Gastroesophageal sphincter (tissue), 4 donors: ENCODE data around the gene FAM9B. TPM values are rescaled to one million over a fixed set of nuclear protein-coding genes. Genes with fewer than 3 reads are reported as not detected.

Experiments used
- ATAC-seq: fragments of 150-250 bp; one replicate; pipeline ENCODE4 v1.9.1; 2016; ENCODE audit warnings: mild to moderate bottlenecking, moderate library complexity
- H3K27ac ChIP-seq, 4 donors: fragments of 200-600 bp; sonication (generic) in 3 of 4; 1 replicate in 3 of 4; 2 replicates in 1 of 4; pipeline ENCODE4 v1.5.1; 2016 to 2019
- H3K27me3 ChIP-seq: fragments of 200-600 bp; sonication (generic); one replicate; pipeline ENCODE4 v1.5.1; 2019
- H3K36me3 ChIP-seq, 2 donors: fragments of 200-600 bp; sonication (generic); one replicate each; pipeline ENCODE4 v1.5.1; 2019; ENCODE audit warnings: control low read depth in 1 of 2
- H3K4me1 ChIP-seq, 3 donors: fragments of 200-600 bp; sonication (generic); 1 replicate in 2 of 3; 2 replicates in 1 of 3; pipeline ENCODE4 v1.5.1; 2016 to 2019; ENCODE audit warnings: control low read depth in 2 of 3
- H3K4me3 ChIP-seq, 2 donors: fragments of 200-600 bp; sonication (generic); one replicate each; pipeline ENCODE4 v1.5.1; 2019; ENCODE audit warnings: mild to moderate bottlenecking in 1 of 2, moderate library complexity in 1 of 2
- H3K9me3 ChIP-seq, 3 donors: fragments of 200-600 bp; sonication (generic); one replicate each; pipeline ENCODE4 v1.5.1; 2017 to 2019; ENCODE audit warnings: control low read depth in 2 of 3
- EP300 ChIP-seq: sonication (generic); formaldehyde crosslinking; IDR thresholded peaks from one replicate; pipeline ENCODE4 v1.6.1; 2017; ENCODE audit warnings: antibody characterized with exemption, mild to moderate bottlenecking
- POLR2A ChIP-seq, 2 donors: fragments of 450-650 bp; IDR thresholded peaks; one replicate each; pipeline ENCODE4 v1.6.1; 2017; ENCODE audit warnings: antibody characterized with exemption in 2 of 2, mild to moderate bottlenecking in 2 of 2, moderate library complexity in 1 of 2
- POLR2AphosphoS5 ChIP-seq: sonication (generic); formaldehyde crosslinking; IDR thresholded peaks from one replicate; pipeline ENCODE4 v1.6.1; 2017; ENCODE audit warnings: antibody characterized with exemption
- WGBS, 2 donors: methylation state at CpG; one replicate each; pipeline ENCODE4 v1.1.5; 2018; ENCODE audit warnings: low coverage in 1 of 2; 5-methylcytosine and 5-hydroxymethylcytosine counted together
- total RNA-seq, 4 donors: library from RNA; depleted of rRNA; stranded (reverse); fragments of >200 nt; gene quantifications; one replicate each; pipeline ENCODE4 v1.1.0, GENCODE V29; 2016
- TF ChIP-seq, protein P1 (sequence below), 4 experiments: fragments of 200-600 bp in 2 of 4; fragments of 450-650 bp in 2 of 4; sonication (generic) in 1 of 4; IDR thresholded peaks; one replicate each; pipeline ENCODE4 v1.5.1; 2017 to 2019; ENCODE audit warnings: antibody characterized with exemption in 4 of 4, mild to moderate bottlenecking in 2 of 4, moderate library complexity in 2 of 4

FAM9B gene
- total RNA-seq, 4 donors from 2014 or later = not detected

- H3K4me3 ChIP-seq = no peak overlapping the region
- TF ChIP-seq POLR2A (IDR thresholded peaks at IDR 0.05) (no peak), EP300 (no peak), POLR2AphosphoS5 (no peak)
- TF ChIP-seq, protein P1, sequence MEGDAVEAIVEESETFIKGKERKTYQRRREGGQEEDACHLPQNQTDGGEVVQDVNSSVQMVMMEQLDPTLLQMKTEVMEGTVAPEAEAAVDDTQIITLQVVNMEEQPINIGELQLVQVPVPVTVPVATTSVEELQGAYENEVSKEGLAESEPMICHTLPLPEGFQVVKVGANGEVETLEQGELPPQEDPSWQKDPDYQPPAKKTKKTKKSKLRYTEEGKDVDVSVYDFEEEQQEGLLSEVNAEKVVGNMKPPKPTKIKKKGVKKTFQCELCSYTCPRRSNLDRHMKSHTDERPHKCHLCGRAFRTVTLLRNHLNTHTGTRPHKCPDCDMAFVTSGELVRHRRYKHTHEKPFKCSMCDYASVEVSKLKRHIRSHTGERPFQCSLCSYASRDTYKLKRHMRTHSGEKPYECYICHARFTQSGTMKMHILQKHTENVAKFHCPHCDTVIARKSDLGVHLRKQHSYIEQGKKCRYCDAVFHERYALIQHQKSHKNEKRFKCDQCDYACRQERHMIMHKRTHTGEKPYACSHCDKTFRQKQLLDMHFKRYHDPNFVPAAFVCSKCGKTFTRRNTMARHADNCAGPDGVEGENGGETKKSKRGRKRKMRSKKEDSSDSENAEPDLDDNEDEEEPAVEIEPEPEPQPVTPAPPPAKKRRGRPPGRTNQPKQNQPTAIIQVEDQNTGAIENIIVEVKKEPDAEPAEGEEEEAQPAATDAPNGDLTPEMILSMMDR (IDR thresholded peaks at IDR 0.05) = no peak
- H3K27ac ChIP-seq = no peak overlapping the region
- no peaks in the 10 kb centered on the region for H3K9me3 ChIP-seq
- ATAC-seq = no peak
- H3K4me1 ChIP-seq = no peaks in the 10 kb centered on the region
- no peaks in the 10 kb centered on the region for H3K36me3 ChIP-seq
- H3K27me3 ChIP-seq = no peaks in the 10 kb centered on the region
- 90 to 100% methylated on average over 3 of the region's 3 CpGs for WGBS, 2 donors
These were observed 16.4 kb upstream of the FAM9B start for GRCh38 chrX:9050331-9050730.

DNA sequence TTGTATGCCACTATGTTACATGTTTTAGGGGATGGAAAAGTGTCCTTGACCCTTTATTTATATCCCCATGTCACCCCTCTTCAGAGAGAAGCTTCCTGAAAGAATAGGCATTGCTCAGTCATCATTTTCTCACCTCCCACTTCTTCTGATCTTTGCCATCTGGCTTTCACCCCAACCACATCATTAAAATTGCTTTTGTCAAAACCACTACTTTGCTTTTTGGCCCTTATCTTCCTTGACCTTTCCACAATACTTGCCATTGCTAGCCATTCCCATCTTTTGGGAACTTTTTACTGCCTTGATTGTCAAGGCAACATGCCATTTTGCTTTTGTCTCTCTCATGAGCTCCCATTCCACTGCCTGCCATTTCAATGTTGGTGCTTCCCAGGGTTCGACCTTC, 14.9 kb upstream of the FAM9B start:
- TF ChIP-seq POLR2AphosphoS5 (no peak), POLR2A (IDR thresholded peaks at IDR 0.05) (no peak), EP300 (no peak)
- TF ChIP-seq, protein P1 (IDR thresholded peaks at IDR 0.05) = no peak
- H3K4me1 ChIP-seq = no peaks in the 10 kb centered on the region
- no peak overlapping the region for H3K27ac ChIP-seq
- no peaks in the 10 kb centered on the region for H3K36me3 ChIP-seq
- H3K9me3 ChIP-seq = no peaks in the 10 kb centered on the region
- no peak overlapping the region for H3K4me3 ChIP-seq
- no peaks in the 10 kb centered on the region for H3K27me3 ChIP-seq
- no peak for ATAC-seq
- WGBS, 2 donors = 92% methylated on average over 1 of the region's 1 CpG; no CpG with 5 or more reads in 1 of the 2 donors

- WGBS, 2 donors = 76 to 90% methylated on average over 4 of the region's 4 CpGs
- no peaks in the 10 kb centered on the region for H3K36me3 ChIP-seq
- no peaks in the 10 kb centered on the region for H3K9me3 ChIP-seq
- no peaks in the 10 kb centered on the region for H3K4me1 ChIP-seq
- H3K27ac ChIP-seq = no peak overlapping the region
- no peaks in the 10 kb centered on the region for H3K27me3 ChIP-seq
- no peak overlapping the region for H3K4me3 ChIP-seq
- TF ChIP-seq, protein P1 (IDR thresholded peaks at IDR 0.05) = no peak
- TF ChIP-seq POLR2AphosphoS5 (no peak), POLR2A (IDR thresholded peaks at IDR 0.05) (no peak), EP300 (no peak)
- ATAC-seq = no peak
These were observed 4.3 kb upstream of the FAM9B start for GRCh38 chrX:9038244-9038643.

DNA sequence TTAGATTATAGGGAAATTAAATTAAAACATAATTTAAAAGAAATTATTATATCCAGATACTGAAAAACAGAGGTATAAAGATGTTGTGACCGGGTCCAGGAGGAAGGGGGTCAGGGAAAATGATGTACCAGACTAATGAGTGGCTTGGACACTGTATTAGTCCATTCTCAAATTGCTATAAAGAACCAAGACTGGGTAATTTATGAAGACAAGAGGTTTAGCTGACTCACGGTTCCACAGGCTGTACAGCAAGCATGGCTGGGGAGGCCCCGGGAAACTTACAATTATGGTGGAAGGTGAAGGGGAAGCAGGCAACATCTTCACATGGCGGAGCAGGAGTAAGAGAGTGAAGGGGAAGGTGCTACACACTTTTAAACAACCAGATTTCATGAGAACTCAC, 3.4 kb upstream of the FAM9B start:
- ATAC-seq = no peak
- H3K4me3 ChIP-seq = no peak overlapping the region
- no peaks in the 10 kb centered on the region for H3K36me3 ChIP-seq
- H3K27ac ChIP-seq = no peak overlapping the region
- TF ChIP-seq POLR2A (IDR thresholded peaks at IDR 0.05) (no peak), EP300 (no peak), POLR2AphosphoS5 (no peak)
- TF ChIP-seq, protein P1 (IDR thresholded peaks at IDR 0.05) = no peak
- H3K27me3 ChIP-seq = no peaks in the 10 kb centered on the region
- 75 to 77% methylated on average over 2 to 3 of the region's 4 CpGs for WGBS, 2 donors
- no peaks in the 10 kb centered on the region for H3K9me3 ChIP-seq
- H3K4me1 ChIP-seq = no peaks in the 10 kb centered on the region

GRCh38 chrX:9033586-9033985, 341 bp downstream of the FAM9B start:
- TF ChIP-seq, protein P1 (IDR thresholded peaks at IDR 0.05) = no peak
- TF ChIP-seq EP300 (no peak), POLR2A (IDR thresholded peaks at IDR 0.05) (no peak), POLR2AphosphoS5 (no peak)
- Histone ChIP-seq H3K4me1 (no peaks in the 10 kb centered on the region), H3K27ac (no peak overlapping the region), H3K27me3 (no peaks in the 10 kb centered on the region), H3K9me3 (no peaks in the 10 kb centered on the region), H3K36me3 (no peaks in the 10 kb centered on the region), H3K4me3 (no peak overlapping the region)
- no peak for ATAC-seq
- no CpG with 5 or more reads among the region's 17 CpGs for WGBS, 2 donors
